GM15510 (cell line): ENCODE results near the gene NARF.

Source experiments
- POLR2A ChIP-seq: IDR thresholded peaks from 3 replicates; pipeline ENCODE4 v1.6.1; 2011; ENCODE audit warnings: borderline replicate concordance; ENCODE audit not compliant: insufficient read length; ENCODE audit errors: extremely low read depth

The NARF gene

DNA sequence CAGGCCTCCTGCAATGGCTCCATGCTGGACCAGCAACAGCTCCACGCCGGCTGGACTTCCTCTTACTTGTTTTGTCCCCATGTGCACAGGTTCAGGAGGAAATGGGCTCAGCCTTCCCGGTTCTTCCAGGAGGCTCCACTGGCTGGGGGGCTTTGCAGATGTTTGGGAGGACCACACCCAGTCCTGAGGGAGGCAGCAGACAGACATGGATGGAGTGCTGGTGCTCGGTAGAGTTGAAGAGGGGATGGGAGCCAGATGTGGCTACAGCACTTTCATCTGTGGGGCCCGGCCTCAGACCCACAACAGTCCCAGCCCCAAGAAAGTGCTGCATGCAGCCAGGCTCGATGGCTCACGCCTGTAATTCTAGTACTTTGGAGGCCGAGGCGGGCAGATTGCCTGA is 21.8 kb downstream of the NARF start:
- TF ChIP-seq POLR2A, result no peak

DNA sequence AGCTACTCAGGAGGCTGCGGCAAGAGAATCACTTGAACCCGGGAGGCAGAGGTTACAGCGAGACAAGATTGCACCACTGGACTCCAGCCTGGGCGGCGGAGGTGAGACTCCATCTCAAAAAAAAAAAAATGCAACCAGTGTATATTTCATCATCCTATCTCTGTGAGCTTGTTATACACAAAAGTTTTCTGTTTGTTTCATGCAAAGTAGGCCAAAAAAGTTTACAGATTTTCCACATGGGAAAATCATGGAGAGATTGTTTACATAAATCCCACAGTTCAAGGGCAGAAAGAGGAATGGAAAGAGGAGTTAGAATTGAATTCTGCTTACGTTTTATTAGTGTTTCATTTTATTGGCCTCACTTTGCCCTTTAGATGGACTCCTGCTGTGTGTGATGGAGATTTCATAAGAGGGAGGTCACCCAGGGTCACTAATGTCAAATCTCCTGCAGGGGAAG is 24.7 kb downstream of the NARF start:
- no peak for TF ChIP-seq POLR2A

GRCh38 chr17:82483836-82484235 is 25.3 kb downstream of the NARF start:
- TF ChIP-seq POLR2A, result no peak

DNA sequence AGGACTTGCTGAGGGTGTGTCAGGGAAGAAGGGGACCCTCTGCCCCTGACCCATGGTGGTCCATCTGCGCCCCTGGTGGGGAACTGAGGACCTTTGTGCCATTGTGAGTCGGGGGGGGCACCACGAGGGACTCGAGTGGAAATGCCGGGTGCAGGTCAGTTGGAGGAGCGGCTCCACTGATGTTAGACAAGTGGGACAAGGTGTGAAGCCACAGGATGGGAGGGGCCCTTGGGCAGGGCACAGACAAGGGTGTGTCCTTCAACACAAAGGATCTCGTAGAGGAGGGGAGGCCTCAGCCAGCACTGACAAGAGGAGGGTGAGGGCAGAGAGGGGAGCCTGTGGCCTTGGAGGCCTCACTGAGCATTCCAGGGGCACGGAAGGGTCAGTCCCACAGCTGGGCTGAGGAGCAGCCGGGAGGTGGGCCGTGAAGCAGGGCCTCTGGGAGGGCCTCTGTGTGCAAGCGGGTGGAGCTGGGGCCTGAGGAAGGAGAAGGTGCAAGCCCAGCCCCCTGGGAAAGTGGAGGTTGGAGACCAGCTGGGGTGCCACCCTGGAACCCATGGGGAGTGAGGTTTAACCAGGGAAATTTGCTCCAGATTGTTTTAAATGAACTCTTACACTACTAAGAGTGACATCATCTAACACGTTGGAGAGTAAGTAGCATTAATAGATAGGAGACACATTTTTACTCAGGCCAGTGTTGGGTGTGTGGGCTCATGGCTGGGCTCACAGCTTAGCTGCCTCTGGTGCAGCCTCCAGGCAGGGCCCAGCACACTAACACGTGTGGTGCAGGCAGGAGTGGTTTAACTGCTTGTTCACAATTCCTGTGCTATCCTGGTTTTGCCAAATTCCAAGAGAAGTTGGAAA is 27.9 kb downstream of the NARF start:
- no peak for TF ChIP-seq POLR2A

DNA sequence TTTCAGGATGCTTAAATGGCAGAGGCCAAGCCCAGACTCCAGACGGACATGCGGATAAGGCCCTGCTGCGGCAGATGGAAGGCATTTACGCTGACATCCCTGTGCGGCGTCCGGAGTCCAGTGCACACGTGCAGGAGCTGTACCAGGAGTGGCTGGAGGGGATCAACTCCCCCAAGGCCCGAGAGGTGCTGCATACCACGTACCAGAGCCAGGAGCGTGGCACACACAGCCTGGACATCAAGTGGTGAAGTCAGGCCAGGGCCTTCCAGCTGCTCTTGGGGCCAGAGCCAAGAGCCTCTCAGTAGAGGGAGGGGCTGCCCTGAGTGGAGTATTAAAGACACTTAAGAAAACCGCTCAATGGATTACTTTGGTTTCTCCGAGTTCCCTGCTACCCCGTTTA is 29.4 kb downstream of the NARF start:
- no peak for TF ChIP-seq POLR2A

DNA sequence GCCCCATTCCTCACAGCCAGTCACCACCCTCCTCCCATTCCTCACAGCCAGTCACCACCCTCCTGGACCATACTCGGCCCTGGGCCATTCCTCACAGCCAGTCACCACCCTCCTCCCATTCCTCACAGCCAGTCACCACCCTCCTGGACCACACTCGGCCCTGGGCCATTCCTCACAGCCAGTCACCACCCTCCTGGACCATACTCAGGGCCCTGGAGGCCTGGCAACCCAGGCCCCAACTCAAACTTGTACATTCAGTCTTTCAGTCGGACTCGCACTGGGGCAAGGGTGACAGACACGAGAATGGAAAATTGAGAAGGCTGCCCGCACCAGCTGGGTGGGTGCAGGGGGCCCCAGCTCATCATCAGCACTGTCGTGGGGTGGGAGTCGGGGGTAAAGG is 30.6 kb downstream of the NARF start:
- no peak for TF ChIP-seq POLR2A

- TF ChIP-seq POLR2A, result no peak
Measured at GRCh38 chr17:82489851-82490511, 31.4 kb downstream of the NARF start.

- TF ChIP-seq POLR2A, result no peak
Measured at GRCh38 chr17:82490512-82491195, 32.1 kb downstream of the NARF start.

DNA sequence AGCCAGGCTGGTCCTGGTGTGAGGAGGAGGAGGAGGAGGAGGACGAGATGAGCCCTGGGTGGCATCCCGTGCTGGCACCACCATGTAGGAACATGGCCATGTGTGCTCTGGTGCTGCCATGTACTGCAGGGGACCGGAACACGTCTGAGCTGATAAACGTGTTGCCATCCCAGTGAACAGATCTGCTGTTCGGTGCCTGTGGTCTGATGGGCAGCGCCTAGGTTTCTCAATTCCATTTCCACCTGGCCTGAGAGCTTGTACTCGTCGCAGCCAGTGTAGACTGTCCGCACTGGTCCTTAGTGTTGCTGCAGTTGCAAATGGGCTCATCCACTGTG is 32.6 kb downstream of the NARF start:
- no peak for TF ChIP-seq POLR2A

GRCh38 chr17:82491533-82491932 is 33.0 kb downstream of the NARF start:
- TF ChIP-seq POLR2A, result no peak

DNA sequence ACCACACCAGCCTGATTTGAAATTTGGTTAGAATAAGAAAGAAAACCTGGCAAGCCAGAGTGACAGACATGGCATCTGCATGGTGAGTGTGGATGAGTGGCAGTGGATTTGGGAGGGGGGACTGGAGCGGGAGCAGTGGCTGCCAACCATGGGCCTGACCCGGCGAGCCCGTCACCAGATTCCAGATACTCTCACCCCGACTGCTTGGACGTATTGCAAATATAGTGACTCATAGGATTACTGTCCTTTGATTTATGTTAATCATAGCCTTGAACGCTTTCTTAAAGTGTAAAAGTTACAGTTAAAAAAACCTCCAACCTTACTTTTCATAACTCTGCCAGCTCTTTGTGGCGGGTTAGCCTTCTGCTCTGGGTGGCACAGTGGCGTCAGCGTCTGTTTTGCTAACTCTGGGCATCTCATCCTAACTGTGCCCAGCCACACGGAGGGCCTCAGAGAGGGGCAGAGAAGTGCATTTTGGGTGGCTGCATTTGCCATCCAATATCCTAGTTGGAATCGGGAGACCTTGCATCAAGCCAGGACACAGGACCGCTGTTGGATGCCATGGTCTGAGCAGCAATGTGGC is 34.2 kb downstream of the NARF start:
- no peak for TF ChIP-seq POLR2A

- no peak for TF ChIP-seq POLR2A
Measured at GRCh38 chr17:82493226-82493781, 34.8 kb downstream of the NARF start.

DNA sequence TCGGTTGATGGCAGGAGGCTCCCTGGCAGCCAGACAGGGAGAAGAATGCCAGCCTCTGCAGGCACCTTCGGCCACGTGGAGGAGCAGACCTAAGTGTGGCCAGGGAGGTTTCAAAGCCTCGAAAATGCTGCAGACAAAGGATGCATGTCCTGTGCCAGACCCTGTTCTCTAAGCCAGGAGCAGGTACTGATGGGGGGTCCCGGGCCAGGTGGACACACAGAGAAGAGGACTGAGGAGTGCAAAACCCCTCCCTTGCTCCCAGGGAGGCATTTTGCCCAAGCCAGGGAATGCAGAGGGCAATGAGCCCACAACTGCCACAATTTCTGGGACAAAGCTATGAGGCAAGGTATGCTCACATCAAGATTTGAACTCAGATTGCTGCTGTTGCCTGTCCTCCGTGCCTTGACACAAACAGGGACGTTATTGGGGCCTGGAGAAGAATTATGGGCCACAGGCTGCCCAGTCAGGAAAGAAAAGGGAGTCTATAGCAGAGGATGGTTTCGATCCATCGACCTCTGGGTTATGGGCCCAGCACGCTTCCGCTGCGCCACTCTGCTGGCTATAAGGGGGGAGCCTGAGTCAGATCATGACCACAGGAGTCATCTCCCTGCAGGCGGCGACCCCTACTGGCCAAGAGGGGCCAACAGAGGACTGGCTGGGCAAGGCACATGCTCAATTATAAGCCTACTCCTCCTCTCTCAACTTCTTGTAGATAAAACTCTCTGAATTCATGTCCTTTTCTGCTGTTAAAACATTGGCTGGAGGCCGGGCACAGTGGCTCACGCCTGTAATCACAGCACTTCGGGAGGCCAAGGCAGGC is 35.9 kb downstream of the NARF start:
- TF ChIP-seq POLR2A, result no peak

DNA sequence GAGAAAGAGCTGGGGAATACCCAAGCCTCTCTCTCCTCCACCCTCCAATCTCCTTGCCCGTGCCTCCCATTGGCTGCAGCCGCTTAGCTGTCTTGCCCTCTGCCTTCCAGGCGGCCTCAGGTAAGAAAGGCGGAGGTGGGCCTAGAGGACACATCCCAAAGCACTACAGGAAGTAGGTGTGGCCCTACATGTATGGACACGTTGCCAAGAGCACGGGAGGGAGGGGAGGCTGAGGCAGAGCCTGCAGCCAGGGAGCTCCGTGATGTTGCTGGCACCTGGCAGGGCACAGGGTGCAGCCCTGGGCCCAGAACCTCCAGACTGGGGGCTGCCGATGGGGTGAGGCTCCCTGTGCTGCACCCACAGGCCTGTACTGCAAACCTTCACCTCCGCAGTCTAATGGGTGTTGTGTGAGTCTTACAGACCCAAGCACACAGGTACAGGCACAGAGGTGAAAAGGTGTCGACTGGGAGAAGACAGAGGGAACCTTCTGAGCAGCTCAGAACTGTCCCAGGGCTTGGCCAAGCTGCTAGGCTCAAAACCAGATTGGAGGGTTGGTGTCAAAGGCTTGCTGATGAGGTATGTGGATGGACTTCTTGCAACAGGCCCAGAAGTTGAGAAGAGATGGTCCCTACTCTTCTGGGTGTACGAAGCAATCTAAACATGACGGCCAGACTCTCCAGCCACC is 37.4 kb downstream of the NARF start:
- no peak for TF ChIP-seq POLR2A
